MM.1S (cell line): ENCODE data around the gene LKAAEAR1.
"Not testable (repeated sequence)": the region's sequence is repeated elsewhere in the genome, so short reads cannot be mapped to it uniquely, and the experiment has no call there.

Experiments
- DNase-seq: peaks from one replicate; pipeline ENCODE4 v3.0.0-alpha.2; 2015
- H2AFZ ChIP-seq: fragments of 300-600 bp; sonication (generic); 2 replicates; pipeline ENCODE4 v1.6.0; 2016; ENCODE audit warnings: antibody characterized with exemption, low read length
- H3F3A ChIP-seq: fragments of 300-600 bp; sonication (generic); 2 replicates; pipeline ENCODE4 v1.6.1; 2016; ENCODE audit warnings: mild to moderate bottlenecking, antibody characterized with exemption, low read length, moderate library complexity, mixed read lengths; ENCODE audit not compliant: insufficient read depth
- H3K27ac ChIP-seq: fragments of 300-600 bp; sonication (generic); 2 replicates; pipeline ENCODE4 v1.5.1; 2016; ENCODE audit warnings: mild to moderate bottlenecking, low read length
- H3K27me3 ChIP-seq: fragments of 300-600 bp; sonication (generic); replicated peaks from 2 replicates; pipeline ENCODE4 v1.6.0; 2016; ENCODE audit warnings: low read length; ENCODE audit not compliant: insufficient read depth
- H3K36me3 ChIP-seq: fragments of 300-600 bp; sonication (generic); replicated peaks from 2 replicates; pipeline ENCODE4 v1.6.1; 2016; ENCODE audit warnings: mild to moderate bottlenecking, low read length, mixed read lengths; ENCODE audit not compliant: insufficient read depth
- H3K4me1 ChIP-seq: fragments of 300-600 bp; sonication (generic); 2 replicates; pipeline ENCODE4 v1.6.1; 2016; ENCODE audit warnings: low read length, mixed read lengths
- H3K4me2 ChIP-seq: fragments of 300-600 bp; sonication (generic); 2 replicates; pipeline ENCODE4 v1.6.0; 2016; ENCODE audit warnings: low read depth, low read length
- H3K4me3 ChIP-seq: fragments of 300-600 bp; sonication (generic); 2 replicates; pipeline ENCODE4 v1.5.1; 2016; ENCODE audit warnings: low read length, mixed read lengths
- H3K79me2 ChIP-seq: fragments of 300-600 bp; sonication (generic); 2 replicates; pipeline ENCODE4 v1.6.1; 2016; ENCODE audit warnings: mixed run types, low read length, mixed read lengths
- H3K9ac ChIP-seq: fragments of 300-600 bp; sonication (generic); 2 replicates; pipeline ENCODE4 v1.6.1; 2016; ENCODE audit warnings: low read length, mixed read lengths
- H3K9me2 ChIP-seq: fragments of 300-600 bp; sonication (generic); replicated peaks from 2 replicates; pipeline ENCODE4 v1.6.1; 2016; ENCODE audit warnings: mild to moderate bottlenecking, low read length, mixed read lengths; ENCODE audit not compliant: insufficient read depth
- H3K9me3 ChIP-seq: fragments of 300-600 bp; sonication (generic); replicated peaks from 2 replicates; pipeline ENCODE4 v1.6.1; 2016; ENCODE audit warnings: mild to moderate bottlenecking, low read length, mixed read lengths; ENCODE audit not compliant: insufficient read depth
- H4K20me1 ChIP-seq: fragments of 300-600 bp; sonication (generic); 2 replicates; pipeline ENCODE4 v1.6.1; 2016; ENCODE audit warnings: mild to moderate bottlenecking, low read length, moderate library complexity, mixed read lengths; ENCODE audit not compliant: insufficient read depth
- CTCF ChIP-seq: fragments of 300-600 bp; sonication (generic); IDR thresholded peaks from 2 replicates; pipeline ENCODE4 v1.5.1; 2016; ENCODE audit warnings: antibody characterized with exemption, low read length, mixed read lengths
- EZH2 ChIP-seq: fragments of 300-600 bp; sonication (generic); optimal IDR thresholded peaks from 2 replicates; pipeline ENCODE3; 2017; ENCODE audit warnings: low read depth, mild to moderate bottlenecking, antibody characterized with exemption, low read length, mixed read lengths
- EZH2phosphoT487 ChIP-seq: fragments of 300-600 bp; sonication (generic); IDR thresholded peaks from 2 replicates; pipeline ENCODE4 v1.6.1; 2018; ENCODE audit warnings: antibody characterized with exemption, low read length

LKAAEAR1 gene

GRCh38 chr20:64130271-64130670, 46.1 kb upstream of the LKAAEAR1 start:
- Histone ChIP-seq H3K27me3 (peaks cover 35% of the 10 kb centered on the region), H3K9me3 (no peaks in the 10 kb centered on the region), H3K79me2 (no peaks in the 10 kb centered on the region), H4K20me1 (no peaks in the 10 kb centered on the region), H2AFZ (no peak overlapping the region), H3K4me1 (no peaks in the 10 kb centered on the region), H3F3A (peaks cover 4% of the 10 kb centered on the region), H3K4me2 (no peak overlapping the region), H3K4me3 (no peak overlapping the region), H3K36me3 (no peaks in the 10 kb centered on the region), H3K27ac (no peak overlapping the region), H3K9ac (no peak overlapping the region), H3K9me2 (no peaks in the 10 kb centered on the region)
- no peak for DNase-seq
- TF ChIP-seq EZH2, result no peak
- TF ChIP-seq CTCF, result no peak
- no peak for TF ChIP-seq EZH2phosphoT487

GRCh38 chr20:64129146-64129782, 45.1 kb upstream of the LKAAEAR1 start:
- Histone ChIP-seq H3K79me2 (no peaks in the 10 kb centered on the region), H3K9me3 (no peaks in the 10 kb centered on the region), H3K9ac (no peak overlapping the region), H3K36me3 (no peaks in the 10 kb centered on the region), H2AFZ (no peak overlapping the region), H4K20me1 (no peaks in the 10 kb centered on the region), H3K27me3 (peaks cover 40% of the 10 kb centered on the region), H3K4me3 (no peak overlapping the region), H3K4me2 (no peak overlapping the region), H3F3A (peaks cover 3% of the 10 kb centered on the region), H3K4me1 (no peaks in the 10 kb centered on the region), H3K9me2 (no peaks in the 10 kb centered on the region), H3K27ac (no peak overlapping the region)
- TF ChIP-seq EZH2 (no peak), EZH2phosphoT487 (no peak)
- no peak for DNase-seq

- H3K36me3 ChIP-seq, H2AFZ ChIP-seq, H3K9ac ChIP-seq, H4K20me1 ChIP-seq, H3K79me2 ChIP-seq, H3F3A ChIP-seq, H3K4me2 ChIP-seq, H3K27ac ChIP-seq, H3K4me3 ChIP-seq, H3K4me1 ChIP-seq, H3K9me3 ChIP-seq, DNase-seq, H3K9me2 ChIP-seq: not testable (repeated sequence)
- H3K27me3 ChIP-seq, result peaks cover 51% of the 10 kb centered on the region
Observed at GRCh38 chr20:64123517-64123916, 39.3 kb upstream of the LKAAEAR1 start.

- not testable (repeated sequence) for H3K79me2 ChIP-seq, H3K4me1 ChIP-seq, H3K9me2 ChIP-seq, H3K4me3 ChIP-seq, H3K27ac ChIP-seq, DNase-seq, H3F3A ChIP-seq, H3K36me3 ChIP-seq, H3K9me3 ChIP-seq, H2AFZ ChIP-seq, H3K9ac ChIP-seq, H3K4me2 ChIP-seq, H4K20me1 ChIP-seq
- H3K27me3 ChIP-seq, result peaks cover 46% of the 10 kb centered on the region
Observed at GRCh38 chr20:64122927-64123326, 38.7 kb upstream of the LKAAEAR1 start.

GRCh38 chr20:64121586-64121985, 37.4 kb upstream of the LKAAEAR1 start:
- Histone ChIP-seq H3K27ac (no peak overlapping the region), H3F3A (no peaks in the 10 kb centered on the region), H4K20me1 (no peaks in the 10 kb centered on the region), H3K4me3 (no peak overlapping the region), H3K9me2 (no peaks in the 10 kb centered on the region), H3K9me3 (no peaks in the 10 kb centered on the region), H3K27me3 (peaks cover 48% of the 10 kb centered on the region), H2AFZ (no peak overlapping the region), H3K79me2 (no peaks in the 10 kb centered on the region), H3K36me3 (no peaks in the 10 kb centered on the region), H3K4me1 (no peaks in the 10 kb centered on the region), H3K9ac (no peak overlapping the region), H3K4me2 (no peak overlapping the region)
- TF ChIP-seq EZH2phosphoT487 (no peak), EZH2 (no peak), CTCF (no peak)
- no peak for DNase-seq
